GM12892 (cell line): Measurements from ENCODE around the gene VANGL1.

Experiments
- POLR2A ChIP-seq: IDR thresholded peaks from 2 replicates; pipeline ENCODE4 v1.6.1; 2011; ENCODE audit warnings: low read depth, low read length, control low read depth
- POLR2AphosphoS5 ChIP-seq: IDR thresholded peaks from 2 replicates; pipeline ENCODE4 v1.6.1; 2011; ENCODE audit warnings: low read depth, low read length, control low read depth
- TAF1 ChIP-seq: IDR thresholded peaks from 2 replicates; pipeline ENCODE4 v1.6.1; 2011; ENCODE audit warnings: low read depth, mild to moderate bottlenecking, control low read depth, low read length, borderline replicate concordance

DNA sequence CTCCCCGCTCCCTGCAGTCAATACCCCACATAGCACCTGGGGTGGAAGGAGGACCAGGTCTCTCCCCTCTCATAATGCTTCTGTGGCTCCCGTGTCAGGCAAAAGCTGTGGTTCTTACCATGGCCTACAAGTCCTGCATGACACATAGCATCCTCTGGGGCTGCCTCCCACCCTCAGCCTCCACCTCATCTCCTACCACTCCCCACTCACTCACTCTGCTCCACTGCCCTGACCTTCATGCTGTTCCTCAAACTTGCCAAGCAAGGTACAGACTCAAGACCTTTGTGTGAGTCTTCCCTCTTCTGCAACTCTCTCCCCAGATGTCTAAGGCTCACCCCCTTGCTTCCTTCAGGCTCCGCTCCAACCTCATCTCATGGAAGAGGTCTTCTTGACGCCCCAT, 28.0 kb upstream of the VANGL1 start:
- TF ChIP-seq POLR2A (no peak), POLR2AphosphoS5 (no peak), TAF1 (no peak)
